SK-N-SH treated with all-trans-retinoic acid at 6 μM for 48 hours (cell line): ENCODE results near the gene NHERF2.

ENCODE experiments used
- ATAC-seq: fragments of 200-7000 bp; cut with Tn5 transposase; 3 replicates; pipeline ENCODE4 v1.9.1; 2020; ENCODE audit warnings: mild to moderate bottlenecking, moderate library complexity
- BACH2 ChIP-seq: fragments of 250-450 bp; sonication (Bioruptor Pico); IDR thresholded peaks from 2 replicates; pipeline ENCODE4 v1.9.0; 2021; ENCODE audit warnings: mild to moderate bottlenecking, borderline replicate concordance
- CSDC2 ChIP-seq: fragments of 250-450 bp; sonication (Bioruptor Pico); IDR thresholded peaks from 2 replicates; pipeline ENCODE4 v1.5.0; 2020; ENCODE audit warnings: mild to moderate bottlenecking, moderate library complexity
- CSRNP3 ChIP-seq: fragments of 250-450 bp; sonication (Bioruptor Pico); IDR thresholded peaks from 2 replicates; pipeline ENCODE4 v1.5.1; 2021; ENCODE audit warnings: mild to moderate bottlenecking, moderate library complexity
- GLIS3 ChIP-seq: fragments of 250-450 bp; sonication (Bioruptor Pico); IDR thresholded peaks from 2 replicates; pipeline ENCODE4 v1.5.0; 2020; ENCODE audit warnings: mild to moderate bottlenecking, moderate library complexity
- ISL1 ChIP-seq: fragments of 250-450 bp; sonication (Bioruptor Pico); IDR thresholded peaks from 2 replicates; pipeline ENCODE4 v2.1.2; 2022; ENCODE audit warnings: mild to moderate bottlenecking, moderate library complexity
- OSR1 ChIP-seq: fragments of 250-450 bp; sonication (Bioruptor Pico); IDR thresholded peaks from 2 replicates; pipeline ENCODE4 v1.8.0; 2022; ENCODE audit warnings: moderate library complexity, mild to moderate bottlenecking, inconsistent platforms
- RARB ChIP-seq: fragments of 250-450 bp; sonication (Bioruptor Pico); IDR thresholded peaks from 2 replicates; pipeline ENCODE4 v1.8.0; 2021; ENCODE audit warnings: mild to moderate bottlenecking, moderate library complexity
- SNAI2 ChIP-seq: fragments of 250-450 bp; sonication (Bioruptor Pico); IDR thresholded peaks from 2 replicates; pipeline ENCODE4 v1.5.0; 2020; ENCODE audit warnings: mild to moderate bottlenecking, moderate library complexity
- TCF4 ChIP-seq: fragments of 250-450 bp; sonication (Bioruptor Pico); IDR thresholded peaks from 2 replicates; pipeline ENCODE4 v1.8.0; 2021; ENCODE audit warnings: mild to moderate bottlenecking, moderate library complexity, borderline replicate concordance
- TOX ChIP-seq: fragments of 250-450 bp; sonication (Bioruptor Pico); IDR thresholded peaks from 2 replicates; pipeline ENCODE4 v1.8.0; 2021; ENCODE audit warnings: mild to moderate bottlenecking, moderate library complexity, borderline replicate concordance
- ZFP3 ChIP-seq: fragments of 250-450 bp; sonication (Bioruptor Pico); IDR thresholded peaks from 2 replicates; pipeline ENCODE4 v1.5.0; 2020; ENCODE audit warnings: mild to moderate bottlenecking, moderate library complexity
- ZFP30 ChIP-seq: fragments of 450-650 bp; formaldehyde crosslinking; IDR thresholded peaks from 2 replicates; pipeline ENCODE4 v1.5.0; 2022; ENCODE audit warnings: mild to moderate bottlenecking, moderate library complexity
- ZNF565 ChIP-seq: fragments of 450-650 bp; formaldehyde crosslinking; conservative IDR thresholded peaks from 2 replicates; pipeline ENCODE4 v1.5.0; 2020; ENCODE audit warnings: low read depth, mild to moderate bottlenecking, moderate library complexity
- ZNF70 ChIP-seq: fragments of 450-650 bp; formaldehyde crosslinking; IDR thresholded peaks from 2 replicates; pipeline ENCODE4 v1.5.0; 2020; ENCODE audit warnings: mild to moderate bottlenecking, moderate library complexity
- TF ChIP-seq, protein P1 (sequence below): fragments of 250-450 bp; sonication (Bioruptor Pico); IDR thresholded peaks from 2 replicates; pipeline ENCODE4 v1.8.0; 2020; ENCODE audit warnings: mild to moderate bottlenecking, moderate library complexity, borderline replicate concordance
- TF ChIP-seq, protein P2 (sequence below): fragments of 250-450 bp; sonication (Bioruptor Pico); IDR thresholded peaks from 2 replicates; pipeline ENCODE4 v1.5.0; 2020; ENCODE audit warnings: mild to moderate bottlenecking, moderate library complexity
- TF ChIP-seq, protein P3 (sequence below): fragments of 250-450 bp; sonication (Bioruptor Pico); IDR thresholded peaks from 2 replicates; pipeline ENCODE4 v1.5.1; 2020; ENCODE audit warnings: low read depth, mild to moderate bottlenecking, moderate library complexity

The NHERF2 gene

GRCh38 chr16:2025878-2026460 lies 733 bp upstream of the NHERF2 start:
- no peak for ATAC-seq
- no peak for TF ChIP-seq ZNF70
- TF ChIP-seq BACH2 (CRISPR knock-in tag) = no peak
- TF ChIP-seq, all 23 proteins: peak for 0

DNA sequence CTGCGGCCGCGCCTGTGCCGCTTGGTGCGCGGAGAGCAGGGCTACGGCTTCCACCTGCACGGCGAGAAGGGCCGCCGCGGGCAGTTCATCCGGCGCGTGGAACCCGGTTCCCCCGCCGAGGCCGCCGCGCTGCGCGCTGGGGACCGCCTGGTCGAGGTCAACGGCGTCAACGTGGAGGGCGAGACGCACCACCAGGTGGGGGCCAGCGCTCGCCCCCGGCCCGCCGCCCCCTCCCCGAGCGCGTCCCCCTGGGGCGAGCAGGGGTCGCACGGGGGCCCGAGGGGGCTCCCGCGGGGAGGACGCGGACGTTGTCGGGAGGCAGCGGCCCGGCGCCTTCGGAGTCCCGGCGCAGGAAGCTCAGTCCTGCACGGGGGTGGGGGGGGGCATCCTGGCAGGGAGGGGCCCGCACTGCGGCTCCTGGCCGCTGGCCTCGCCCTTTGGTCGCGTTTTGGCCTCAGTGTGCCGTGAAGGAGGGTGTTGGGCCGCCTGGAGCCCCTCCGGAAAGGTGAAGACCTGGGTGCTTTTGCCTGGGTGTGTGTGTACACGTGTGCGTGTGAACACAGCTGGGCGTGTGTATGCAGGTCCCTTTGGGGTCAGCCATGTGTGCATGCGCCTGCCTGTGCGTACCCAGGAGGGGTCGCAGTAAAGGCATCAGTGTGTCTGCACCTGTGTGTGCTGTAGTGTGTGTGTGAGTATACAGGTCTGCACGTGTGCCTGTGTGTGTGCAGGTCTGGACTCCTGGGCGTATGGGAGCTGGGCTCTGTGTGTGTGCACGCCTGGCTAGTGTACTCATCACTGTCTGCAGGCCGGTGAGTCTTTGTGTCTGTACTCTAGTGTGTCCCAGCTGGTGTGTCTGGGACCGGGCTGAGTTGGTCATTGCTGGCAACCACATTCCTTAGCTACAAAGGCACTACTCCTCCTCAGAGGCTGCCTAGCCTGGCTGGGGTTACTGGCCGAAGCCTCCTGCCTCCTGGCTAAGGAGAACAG lies 615 bp downstream of the NHERF2 start:
- peak; percentile 7 for ATAC-seq
- no peak for TF ChIP-seq ZFP3 (CRISPR knock-in tag)
- TF ChIP-seq ZNF70 = no peak
- TF ChIP-seq ISL1 (CRISPR knock-in tag) = no peak
- TF ChIP-seq TOX (CRISPR knock-in tag) = no peak
- TF ChIP-seq, protein P1, sequence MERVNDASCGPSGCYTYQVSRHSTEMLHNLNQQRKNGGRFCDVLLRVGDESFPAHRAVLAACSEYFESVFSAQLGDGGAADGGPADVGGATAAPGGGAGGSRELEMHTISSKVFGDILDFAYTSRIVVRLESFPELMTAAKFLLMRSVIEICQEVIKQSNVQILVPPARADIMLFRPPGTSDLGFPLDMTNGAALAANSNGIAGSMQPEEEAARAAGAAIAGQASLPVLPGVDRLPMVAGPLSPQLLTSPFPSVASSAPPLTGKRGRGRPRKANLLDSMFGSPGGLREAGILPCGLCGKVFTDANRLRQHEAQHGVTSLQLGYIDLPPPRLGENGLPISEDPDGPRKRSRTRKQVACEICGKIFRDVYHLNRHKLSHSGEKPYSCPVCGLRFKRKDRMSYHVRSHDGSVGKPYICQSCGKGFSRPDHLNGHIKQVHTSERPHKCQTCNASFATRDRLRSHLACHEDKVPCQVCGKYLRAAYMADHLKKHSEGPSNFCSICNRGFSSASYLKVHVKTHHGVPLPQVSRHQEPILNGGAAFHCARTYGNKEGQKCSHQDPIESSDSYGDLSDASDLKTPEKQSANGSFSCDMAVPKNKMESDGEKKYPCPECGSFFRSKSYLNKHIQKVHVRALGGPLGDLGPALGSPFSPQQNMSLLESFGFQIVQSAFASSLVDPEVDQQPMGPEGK (CRISPR knock-in tag) = no peak
- no peak for TF ChIP-seq TCF4 (CRISPR knock-in tag)
- TF ChIP-seq, protein P2, sequence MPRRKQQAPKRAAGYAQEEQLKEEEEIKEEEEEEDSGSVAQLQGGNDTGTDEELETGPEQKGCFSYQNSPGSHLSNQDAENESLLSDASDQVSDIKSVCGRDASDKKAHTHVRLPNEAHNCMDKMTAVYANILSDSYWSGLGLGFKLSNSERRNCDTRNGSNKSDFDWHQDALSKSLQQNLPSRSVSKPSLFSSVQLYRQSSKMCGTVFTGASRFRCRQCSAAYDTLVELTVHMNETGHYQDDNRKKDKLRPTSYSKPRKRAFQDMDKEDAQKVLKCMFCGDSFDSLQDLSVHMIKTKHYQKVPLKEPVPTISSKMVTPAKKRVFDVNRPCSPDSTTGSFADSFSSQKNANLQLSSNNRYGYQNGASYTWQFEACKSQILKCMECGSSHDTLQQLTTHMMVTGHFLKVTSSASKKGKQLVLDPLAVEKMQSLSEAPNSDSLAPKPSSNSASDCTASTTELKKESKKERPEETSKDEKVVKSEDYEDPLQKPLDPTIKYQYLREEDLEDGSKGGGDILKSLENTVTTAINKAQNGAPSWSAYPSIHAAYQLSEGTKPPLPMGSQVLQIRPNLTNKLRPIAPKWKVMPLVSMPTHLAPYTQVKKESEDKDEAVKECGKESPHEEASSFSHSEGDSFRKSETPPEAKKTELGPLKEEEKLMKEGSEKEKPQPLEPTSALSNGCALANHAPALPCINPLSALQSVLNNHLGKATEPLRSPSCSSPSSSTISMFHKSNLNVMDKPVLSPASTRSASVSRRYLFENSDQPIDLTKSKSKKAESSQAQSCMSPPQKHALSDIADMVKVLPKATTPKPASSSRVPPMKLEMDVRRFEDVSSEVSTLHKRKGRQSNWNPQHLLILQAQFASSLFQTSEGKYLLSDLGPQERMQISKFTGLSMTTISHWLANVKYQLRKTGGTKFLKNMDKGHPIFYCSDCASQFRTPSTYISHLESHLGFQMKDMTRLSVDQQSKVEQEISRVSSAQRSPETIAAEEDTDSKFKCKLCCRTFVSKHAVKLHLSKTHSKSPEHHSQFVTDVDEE = no peak
- no peak for TF ChIP-seq GLIS3 (CRISPR knock-in tag)
- TF ChIP-seq ZFP30 (CRISPR knock-in tag) = no peak
- TF ChIP-seq ZNF565 = no peak
- no peak for TF ChIP-seq SNAI2
- TF ChIP-seq CSRNP3 (CRISPR knock-in tag) = no peak
- TF ChIP-seq, all 23 proteins: peak for 0

GRCh38 chr16:2028146-2028545 lies 1.4 kb downstream of the NHERF2 start:
- TF ChIP-seq OSR1 (CRISPR knock-in tag) (no peak), RARB (no peak), BACH2 (CRISPR knock-in tag) (no peak), ZNF565 (no peak), TCF4 (CRISPR knock-in tag) (no peak), ZNF70 (no peak), CSDC2 (no peak), CSRNP3 (CRISPR knock-in tag) (no peak)
- TF ChIP-seq, protein P2 = no peak
- TF ChIP-seq, protein P3, sequence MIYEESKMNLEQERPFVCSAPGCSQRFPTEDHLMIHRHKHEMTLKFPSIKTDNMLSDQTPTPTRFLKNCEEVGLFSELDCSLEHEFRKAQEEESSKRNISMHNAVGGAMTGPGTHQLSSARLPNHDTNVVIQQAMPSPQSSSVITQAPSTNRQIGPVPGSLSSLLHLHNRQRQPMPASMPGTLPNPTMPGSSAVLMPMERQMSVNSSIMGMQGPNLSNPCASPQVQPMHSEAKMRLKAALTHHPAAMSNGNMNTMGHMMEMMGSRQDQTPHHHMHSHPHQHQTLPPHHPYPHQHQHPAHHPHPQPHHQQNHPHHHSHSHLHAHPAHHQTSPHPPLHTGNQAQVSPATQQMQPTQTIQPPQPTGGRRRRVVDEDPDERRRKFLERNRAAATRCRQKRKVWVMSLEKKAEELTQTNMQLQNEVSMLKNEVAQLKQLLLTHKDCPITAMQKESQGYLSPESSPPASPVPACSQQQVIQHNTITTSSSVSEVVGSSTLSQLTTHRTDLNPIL (CRISPR knock-in tag) = no peak
- ATAC-seq = no peak
